ENCODE data around the gene CADPS.

DNA sequence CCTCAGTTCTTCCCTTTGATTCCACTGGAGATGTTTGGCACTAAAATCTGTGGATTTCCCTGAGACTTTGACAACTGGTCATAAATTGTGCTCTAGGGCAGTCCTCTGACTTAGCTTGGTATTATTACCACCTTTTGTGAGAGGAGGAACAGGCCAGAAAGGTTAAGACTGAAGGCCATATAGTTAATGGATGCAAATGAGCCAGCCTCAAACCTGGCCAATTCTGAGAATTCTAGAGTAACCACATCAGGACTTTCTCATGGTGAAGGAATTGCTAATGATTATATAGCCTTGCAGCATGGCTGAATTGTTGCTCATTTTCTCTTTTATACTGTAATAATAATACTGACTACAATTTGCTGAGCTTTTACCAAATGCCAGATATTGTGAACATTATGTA, 162.5 kb downstream of the CADPS start:
- TF ChIP-seq, protein P1, sequence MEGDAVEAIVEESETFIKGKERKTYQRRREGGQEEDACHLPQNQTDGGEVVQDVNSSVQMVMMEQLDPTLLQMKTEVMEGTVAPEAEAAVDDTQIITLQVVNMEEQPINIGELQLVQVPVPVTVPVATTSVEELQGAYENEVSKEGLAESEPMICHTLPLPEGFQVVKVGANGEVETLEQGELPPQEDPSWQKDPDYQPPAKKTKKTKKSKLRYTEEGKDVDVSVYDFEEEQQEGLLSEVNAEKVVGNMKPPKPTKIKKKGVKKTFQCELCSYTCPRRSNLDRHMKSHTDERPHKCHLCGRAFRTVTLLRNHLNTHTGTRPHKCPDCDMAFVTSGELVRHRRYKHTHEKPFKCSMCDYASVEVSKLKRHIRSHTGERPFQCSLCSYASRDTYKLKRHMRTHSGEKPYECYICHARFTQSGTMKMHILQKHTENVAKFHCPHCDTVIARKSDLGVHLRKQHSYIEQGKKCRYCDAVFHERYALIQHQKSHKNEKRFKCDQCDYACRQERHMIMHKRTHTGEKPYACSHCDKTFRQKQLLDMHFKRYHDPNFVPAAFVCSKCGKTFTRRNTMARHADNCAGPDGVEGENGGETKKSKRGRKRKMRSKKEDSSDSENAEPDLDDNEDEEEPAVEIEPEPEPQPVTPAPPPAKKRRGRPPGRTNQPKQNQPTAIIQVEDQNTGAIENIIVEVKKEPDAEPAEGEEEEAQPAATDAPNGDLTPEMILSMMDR (conservative IDR thresholded peaks at IDR 0.05; ENCODE audit: low read length), result no peak
- no peak for TF ChIP-seq EZH2phosphoT487 (IDR thresholded peaks at IDR 0.05; ENCODE audit: borderline replicate concordance)

All from Loucy (cell line).